PC-3 (cell line): ENCODE data around the gene LRRC75A. TPM values are rescaled to one million over a fixed set of nuclear protein-coding genes. Genes with fewer than 3 reads are reported as not detected.
"Not testable (repeated sequence)": the region's sequence is repeated elsewhere in the genome, so short reads cannot be mapped to it uniquely, and the experiment has no call there.

Experiments used
- ATAC-seq: fragments of 200-7000 bp; cut with Tn5 transposase; 2 replicates; pipeline ENCODE4 v1.9.1; 2020; ENCODE audit warnings: mild to moderate bottlenecking, moderate library complexity
- BruUV-seq: library from RNA; stranded (reverse); fragments of 400-500 nt; replicated peaks from 2 replicates; lab custom pipeline; 2021; lab: Mats Ljungman, UMichigan
- CTCF ChIA-PET: fragments of 300-600 bp; sonication (Branson Sonifier 250); formaldehyde crosslinking; loops from one replicate; lab custom pipeline; 2022; ENCODE audit warnings: antibody characterized with exemption; lab: Charles Lee
- POLR2A ChIA-PET: fragments of 300-600 bp; sonication (Branson Sonifier 250); formaldehyde crosslinking; loops from one replicate; lab custom pipeline; 2022; ENCODE audit warnings: antibody characterized with exemption; ENCODE audit not compliant: unreplicated experiment; lab: Charles Lee
- DNase-seq: peaks from one replicate; pipeline ENCODE4 v3.0.0-alpha.2; 2015
- H2AFZ ChIP-seq: fragments of 300-600 bp; sonication (generic); 2 replicates; pipeline ENCODE4 v1.6.0; 2016; ENCODE audit warnings: antibody characterized with exemption, low read length
- H3F3A ChIP-seq: fragments of 300-600 bp; sonication (generic); one replicate; pipeline ENCODE4 v1.6.0; 2017; ENCODE audit warnings: antibody characterized with exemption, low read length, control low read depth, mild to moderate bottlenecking; ENCODE audit not compliant: unreplicated experiment
- H3K27ac ChIP-seq: fragments of 300-600 bp; sonication (generic); 2 replicates; pipeline ENCODE4 v1.5.1; 2016; ENCODE audit warnings: mild to moderate bottlenecking, low read length
- H3K27me3 ChIP-seq: fragments of 300-600 bp; sonication (generic); 2 replicates; pipeline ENCODE4 v1.6.1; 2016; ENCODE audit warnings: low read length, mixed read lengths
- H3K36me3 ChIP-seq: fragments of 300-600 bp; sonication (generic); 2 replicates; pipeline ENCODE4 v1.6.1; 2016; ENCODE audit warnings: low read depth, mixed run types, low read length, mixed read lengths
- H3K4me1 ChIP-seq: fragments of 300-600 bp; sonication (generic); 2 replicates; pipeline ENCODE4 v1.5.1; 2016; ENCODE audit warnings: low read length; ENCODE audit not compliant: insufficient read depth
- H3K4me2 ChIP-seq: fragments of 300-600 bp; sonication (generic); 2 replicates; pipeline ENCODE4 v1.6.0; 2016; ENCODE audit warnings: low read length
- H3K4me3 ChIP-seq: fragments of 300-600 bp; sonication (generic); 2 replicates; pipeline ENCODE4 v1.5.1; 2016; ENCODE audit warnings: mild to moderate bottlenecking, low read length, mixed read lengths
- H3K79me2 ChIP-seq: fragments of 300-600 bp; sonication (generic); 2 replicates; pipeline ENCODE4 v1.6.1; 2017; ENCODE audit warnings: low read length, mixed read lengths
- H3K9ac ChIP-seq: fragments of 300-600 bp; sonication (generic); 2 replicates; pipeline ENCODE4 v1.6.0; 2016; ENCODE audit warnings: mild to moderate bottlenecking, low read length
- H3K9me2 ChIP-seq: fragments of 300-600 bp; sonication (generic); replicated peaks from 2 replicates; pipeline ENCODE4 v1.6.1; 2016; ENCODE audit warnings: mixed run types, low read length, mixed read lengths
- H3K9me3 ChIP-seq: fragments of 300-600 bp; sonication (generic); 2 replicates; pipeline ENCODE4 v1.6.1; 2016; ENCODE audit warnings: low read length, mixed read lengths
- H4K20me1 ChIP-seq: fragments of 300-600 bp; sonication (generic); 2 replicates; pipeline ENCODE4 v1.6.1; 2016; ENCODE audit warnings: low read length, mixed read lengths
- CTCF ChIP-seq: fragments of 300-600 bp; sonication (generic); conservative IDR thresholded peaks from 2 replicates; pipeline ENCODE4 v1.5.1; 2017; ENCODE audit warnings: antibody characterized with exemption, low read depth, mild to moderate bottlenecking, low read length
- EZH2 ChIP-seq: fragments of 300-600 bp; sonication (generic); IDR thresholded peaks from one replicate; pipeline ENCODE4 v1.6.1; 2017; ENCODE audit warnings: antibody characterized with exemption, mild to moderate bottlenecking, low read length; ENCODE audit not compliant: unreplicated experiment
- EZH2phosphoT487 ChIP-seq: fragments of 300-600 bp; sonication (generic); IDR thresholded peaks from 2 replicates; pipeline ENCODE4 v1.6.1; 2018; ENCODE audit warnings: mild to moderate bottlenecking, antibody characterized with exemption, low read length, borderline replicate concordance
- intact Hi-C: fragments of 100-400 bp; cut with micrococcal nuclease; formaldehyde crosslinking; loops from 2 replicates; pipeline ENCODE4 v1.9.0; 2023
- total RNA-seq: library from RNA; depleted of rRNA; stranded (reverse); fragments of >200 nt; gene quantifications from 2 replicates; pipeline ENCODE4 v1.2.3, GENCODE V29; 2014

LRRC75A gene
- total RNA-seq, 1 experiment from 2014 or later, result 15.8 TPM

DNA sequence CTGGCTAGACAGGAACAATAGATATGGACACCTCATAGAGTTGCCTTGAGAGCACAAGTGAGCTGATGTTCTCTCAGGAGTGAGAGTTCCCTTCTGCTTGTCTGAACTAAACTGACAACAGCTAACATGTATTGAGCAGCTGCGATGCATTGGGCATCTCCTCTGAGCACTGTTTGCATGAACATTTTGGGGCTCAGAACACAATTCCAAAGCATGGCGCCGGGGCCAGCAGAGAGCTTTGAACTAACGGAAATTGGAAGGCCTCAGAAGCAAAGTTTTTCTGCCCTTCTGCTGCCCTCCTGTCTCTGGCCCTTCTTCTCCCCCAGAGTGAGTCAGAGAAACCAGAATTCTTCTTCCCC, 38.5 kb downstream of the LRRC75A start:
- ChIA-PET CTCF (interaction anchor here (0.6 to 1.0 kb wide), 3 partner anchors 61 to 69 kb away, joined by 3 to 10 read pairs (median 3); no protein-coding TSS in a partner anchor), POLR2A (interaction anchor here (0.6 kb wide), 1 partner anchor 587 kb away, joined by 3 read pairs; no protein-coding TSS in a partner anchor)
- DNase-seq (no peak), ATAC-seq (no peak)
- Histone ChIP-seq H3F3A (no peaks in the 10 kb centered on the region), H3K79me2 (no peaks in the 10 kb centered on the region), H3K4me1 (no peaks in the 10 kb centered on the region), H3K27ac (no peak overlapping the region), H3K9me2 (no peaks in the 10 kb centered on the region), H4K20me1 (peaks cover 5% of the 10 kb centered on the region; the same call in 1 of the 2 replicates), H3K4me2 (no peak overlapping the region), H3K9me3 (no peaks in the 10 kb centered on the region), H3K27me3 (no peaks in the 10 kb centered on the region), H3K36me3 (peaks cover 8% of the 10 kb centered on the region; the same call in 1 of the 2 replicates), H3K9ac (no peak overlapping the region), H2AFZ (no peak overlapping the region), H3K4me3 (no peak overlapping the region)
- no peak for TF ChIP-seq CTCF
- no peak for TF ChIP-seq EZH2
- TF ChIP-seq EZH2phosphoT487, result no peak
- BruUV-seq, result no TSS peak
- intact Hi-C loops, result loop anchor here (1.0 kb wide), 1 partner anchor 68 kb away; no protein-coding TSS in a partner anchor

GRCh38 chr17:16452268-16452667, 39.7 kb downstream of the LRRC75A start:
- H3K9me2 ChIP-seq, H3K4me3 ChIP-seq, H3K4me1 ChIP-seq, H3K9me3 ChIP-seq, H3K4me2 ChIP-seq, CTCF ChIA-PET, H4K20me1 ChIP-seq, BruUV-seq, H2AFZ ChIP-seq, intact Hi-C loops, DNase-seq, ATAC-seq, H3K27me3 ChIP-seq, H3K79me2 ChIP-seq, H3K27ac ChIP-seq, H3K9ac ChIP-seq, H3F3A ChIP-seq: not testable (repeated sequence)
- POLR2A ChIA-PET, result interaction anchor here (0.7 kb wide), 1 partner anchor 75 kb away, joined by 3 read pairs; no protein-coding TSS in a partner anchor
- peaks cover 18% of the 10 kb centered on the region; the same call in 1 of the 2 replicates for H3K36me3 ChIP-seq

DNA sequence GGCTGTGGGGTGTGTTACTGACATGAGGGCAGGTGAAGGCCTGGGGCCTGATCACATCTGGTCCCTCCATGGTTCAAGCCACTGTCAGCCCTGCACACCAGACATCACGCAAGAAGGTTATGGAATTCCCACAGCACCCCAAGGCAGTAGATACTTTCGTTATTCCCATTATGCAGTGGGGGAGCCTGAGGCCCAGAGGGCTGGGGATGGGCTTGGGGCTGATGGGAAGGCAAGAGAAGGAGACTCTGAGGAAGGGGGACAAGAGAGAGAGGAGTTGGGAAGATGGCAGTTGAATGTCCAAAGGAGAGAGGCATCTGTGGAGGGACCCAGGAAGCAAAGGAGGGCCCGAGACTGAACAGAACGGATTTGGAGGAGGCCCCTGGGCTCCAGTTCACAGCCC, 42.0 kb downstream of the LRRC75A start:
- Histone ChIP-seq H3K9ac (no peak overlapping the region), H3K4me2 (no peak overlapping the region), H3F3A (peaks cover 4% of the 10 kb centered on the region), H3K4me3 (no peak overlapping the region), H3K27ac (no peak overlapping the region), H3K4me1 (no peaks in the 10 kb centered on the region), H3K79me2 (no peaks in the 10 kb centered on the region), H3K9me2 (no peaks in the 10 kb centered on the region), H3K27me3 (no peaks in the 10 kb centered on the region), H3K36me3 (peaks cover 24% of the 10 kb centered on the region), H3K9me3 (no peaks in the 10 kb centered on the region), H2AFZ (no peak overlapping the region), H4K20me1 (peaks cover 10% of the 10 kb centered on the region; the same call in 1 of the 2 replicates)
- no TSS peak for BruUV-seq
- ChIA-PET POLR2A (no interaction called here), CTCF (no interaction called here)
- no peak for TF ChIP-seq CTCF
- no peak for TF ChIP-seq EZH2phosphoT487
- no peak for TF ChIP-seq EZH2
- ATAC-seq (no peak), DNase-seq (no peak)
- intact Hi-C loops, result no loop called here
